Esophagus muscularis mucosa (tissue), 3 donors: ENCODE measurements around the gene SLITRK2.

ENCODE experiments used
- CTCF ChIP-seq, 3 experiments: fragments of 200-600 bp in 2 of 3; fragments of 450-650 bp in 1 of 3; sonication (generic) in 2 of 3; IDR thresholded peaks; one replicate each; pipeline ENCODE4 v1.5.1; 2017 to 2019; ENCODE audit warnings: antibody characterized with exemption in 3 of 3, mild to moderate bottlenecking in 2 of 3, moderate library complexity in 1 of 3
- POLR2AphosphoS5 ChIP-seq, 2 donors: sonication (generic); formaldehyde crosslinking; IDR thresholded peaks; one replicate each; pipeline ENCODE4 v1.6.1; 2017; ENCODE audit warnings: antibody characterized with exemption in 2 of 2

GRCh38 chrX:145832796-145833195 is 15.2 kb downstream of the SLITRK2 start:
- TF ChIP-seq POLR2AphosphoS5 (IDR thresholded peaks at IDR 0.05) (no peak), CTCF (IDR thresholded peaks at IDR 0.05) (no peak)
